Hematopoietic multipotent progenitor cell (in vitro differentiated cells): ENCODE measurements around the gene BRIP1. TPM values are rescaled to one million over a fixed set of nuclear protein-coding genes. Genes with fewer than 3 reads are reported as not detected.
A peak's percentile ranks its signal among the peaks of the same experiment; 100 is the strongest.

Experiments
- DNase-seq, 3 donors: peaks; one replicate each; pipeline ENCODE4 v3.0.0-alpha.2; 2011 to 2015; ENCODE audit warnings: low read depth in 2 of 3, low spot score in 2 of 3
- total RNA-seq: library from RNA; depleted of rRNA; stranded (reverse); fragments of >200 nt; gene quantifications from one replicate; pipeline ENCODE4 v1.2.3, GENCODE V29; 2012

The BRIP1 gene
- total RNA-seq, 1 donor, result 4.0 TPM

DNA sequence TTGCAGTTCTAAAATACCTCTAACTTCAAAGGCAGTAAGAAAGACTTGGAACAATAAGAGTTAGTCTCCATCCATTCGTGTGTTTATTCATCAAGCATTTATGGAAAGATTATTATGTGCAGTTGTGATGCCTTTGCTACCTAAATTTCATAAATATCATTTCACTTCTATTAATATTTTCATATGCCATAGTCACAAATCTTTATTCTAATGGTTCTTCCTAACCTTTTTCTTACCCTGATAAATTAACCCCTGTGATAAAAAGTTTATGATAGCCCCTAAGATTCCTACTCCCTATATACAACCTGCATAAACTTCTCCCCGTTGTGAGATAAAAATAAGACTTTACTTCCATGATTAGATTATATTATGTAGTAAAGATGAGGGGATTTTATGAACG lies 94.9 kb downstream of the BRIP1 start:
- no peak for DNase-seq

DNA sequence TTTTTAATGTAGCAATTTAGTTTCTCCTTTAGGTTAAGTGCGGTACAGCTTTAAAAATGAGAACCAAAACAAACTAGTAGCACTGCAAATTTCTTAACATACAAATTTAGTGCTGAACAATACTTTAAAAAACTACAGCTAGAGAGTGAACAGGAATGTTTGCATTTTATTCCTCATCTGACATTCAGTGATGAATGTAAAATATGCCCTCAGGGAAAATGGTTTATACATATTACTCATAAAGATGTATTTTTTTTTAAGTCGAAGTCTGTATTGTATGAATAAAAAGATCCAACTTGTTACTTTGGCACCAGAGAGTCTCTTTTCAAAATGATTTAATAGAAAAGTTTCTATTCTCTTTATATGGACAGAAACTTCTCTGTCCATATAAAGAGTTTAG lies 96.8 kb downstream of the BRIP1 start:
- DNase-seq, result no peak

DNA sequence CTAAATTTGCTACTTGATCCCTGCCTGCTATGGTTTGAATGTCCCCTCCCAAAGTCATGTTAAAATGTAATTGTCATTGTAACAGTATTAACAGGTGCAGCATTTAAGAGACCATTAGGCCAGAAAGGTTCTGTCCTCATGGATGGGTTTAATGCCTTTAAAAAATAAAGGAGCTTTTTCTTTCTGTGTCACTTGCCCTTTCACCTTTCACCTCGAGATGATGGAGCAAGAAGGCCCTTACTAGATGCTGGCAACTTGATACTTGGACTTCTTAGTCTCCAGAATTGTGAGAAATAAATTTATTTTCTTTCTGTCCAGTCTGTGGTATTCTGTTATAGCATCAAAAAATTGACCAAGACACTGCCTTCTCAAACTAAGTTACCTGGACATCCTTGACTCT lies 98.5 kb downstream of the BRIP1 start:
- no peak for DNase-seq

DNA sequence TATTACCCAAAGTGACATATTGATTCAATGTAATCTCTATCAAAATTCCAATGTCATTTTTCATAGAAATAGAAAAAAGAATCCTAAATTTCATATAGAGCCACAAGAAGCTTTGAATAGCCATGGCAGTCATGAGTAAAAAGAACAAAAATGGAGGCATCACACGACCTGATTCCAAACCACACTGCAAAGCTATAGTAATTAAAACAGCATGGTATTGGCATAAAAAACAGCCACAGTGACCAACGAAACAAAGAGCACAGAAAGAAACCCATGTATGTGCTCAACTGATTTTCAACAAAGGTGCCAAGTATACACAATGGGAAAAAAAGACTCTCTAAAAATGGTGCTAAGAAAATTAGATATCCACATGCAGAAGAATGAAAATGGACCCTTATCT lies 101.5 kb downstream of the BRIP1 start:
- DNase-seq, result no peak

- no peak for DNase-seq
Measured at GRCh38 chr17:61759362-61759761, 104.0 kb downstream of the BRIP1 start.

- no peak for DNase-seq
Measured at GRCh38 chr17:61758430-61758829, 104.9 kb downstream of the BRIP1 start.

- DNase-seq, result peak in 2 of 3 donors; percentile 6 to 46
Measured at GRCh38 chr17:61757168-61757567, 106.2 kb downstream of the BRIP1 start.

- no peak for DNase-seq
Measured at GRCh38 chr17:61756561-61756960, 106.8 kb downstream of the BRIP1 start.

GRCh38 chr17:61755668-61756067 lies 107.7 kb downstream of the BRIP1 start:
- no peak for DNase-seq

- DNase-seq, result no peak
Measured at GRCh38 chr17:61755078-61755477, 108.2 kb downstream of the BRIP1 start.

- DNase-seq, result no peak
Measured at GRCh38 chr17:61754124-61754523, 109.2 kb downstream of the BRIP1 start.

- no peak for DNase-seq
Measured at GRCh38 chr17:61753696-61754095, 109.6 kb downstream of the BRIP1 start.

DNA sequence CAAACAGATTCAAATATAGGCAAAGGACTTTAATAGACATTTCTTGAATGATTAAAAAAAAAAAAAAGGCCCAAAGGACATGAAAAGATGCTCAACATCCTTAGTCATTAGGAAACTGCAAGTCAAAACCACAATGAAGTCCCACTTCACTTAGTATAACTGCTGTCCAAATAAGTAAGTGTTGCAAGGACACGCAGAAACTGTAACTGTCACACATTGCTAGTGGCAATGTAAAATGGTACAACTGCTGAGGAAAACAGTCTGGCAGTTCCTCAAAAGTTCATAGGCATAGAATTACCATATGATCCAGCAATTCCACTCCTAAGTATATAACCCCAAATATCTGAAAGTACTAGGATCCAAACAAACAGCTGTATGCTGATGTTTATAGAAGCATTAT lies 112.7 kb downstream of the BRIP1 start:
- DNase-seq, result no peak

GRCh38 chr17:61749823-61750404 lies 113.4 kb downstream of the BRIP1 start:
- DNase-seq, result no peak

- no peak for DNase-seq
Measured at GRCh38 chr17:61746248-61746985, 116.9 kb downstream of the BRIP1 start.

DNA sequence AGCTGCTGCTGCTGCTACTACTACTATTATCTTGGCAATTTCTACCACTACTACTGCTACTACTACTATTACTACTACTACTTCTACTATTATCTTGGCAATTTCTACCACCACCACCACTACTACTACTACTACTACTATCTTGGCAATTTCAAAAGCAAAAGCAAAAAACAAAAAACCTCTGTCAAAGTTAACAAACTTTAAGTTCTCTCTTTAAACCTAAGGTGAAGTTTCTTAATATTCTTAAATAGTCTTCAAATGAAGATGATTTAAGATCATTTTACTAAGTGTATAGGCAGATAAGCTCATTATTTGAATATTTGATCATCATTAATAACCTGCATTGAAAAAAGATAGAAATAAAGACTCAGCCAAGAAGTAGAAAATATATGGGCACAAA lies 118.5 kb downstream of the BRIP1 start:
- no peak for DNase-seq

- no peak for DNase-seq
Measured at GRCh38 chr17:61744252-61744651, 119.1 kb downstream of the BRIP1 start.

DNA sequence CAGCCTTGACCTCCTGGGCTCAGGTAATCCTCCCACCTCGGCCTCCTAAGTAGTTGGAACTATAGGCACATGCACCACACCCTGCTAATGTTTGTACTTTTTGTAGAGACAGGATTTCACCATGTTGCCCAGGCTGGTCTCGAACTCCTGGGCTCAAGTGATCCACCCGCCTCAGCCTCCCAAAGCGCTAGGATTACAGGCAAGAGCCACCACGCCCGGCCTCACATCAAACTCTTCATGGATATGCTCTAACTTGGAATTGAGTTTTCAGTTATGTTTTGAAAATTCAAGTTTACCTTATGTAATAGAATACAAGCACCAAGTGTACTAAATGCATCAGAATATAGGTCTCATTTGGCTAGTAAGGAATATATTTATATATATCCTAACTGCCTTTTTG lies 119.6 kb downstream of the BRIP1 start:
- DNase-seq, result no peak

DNA sequence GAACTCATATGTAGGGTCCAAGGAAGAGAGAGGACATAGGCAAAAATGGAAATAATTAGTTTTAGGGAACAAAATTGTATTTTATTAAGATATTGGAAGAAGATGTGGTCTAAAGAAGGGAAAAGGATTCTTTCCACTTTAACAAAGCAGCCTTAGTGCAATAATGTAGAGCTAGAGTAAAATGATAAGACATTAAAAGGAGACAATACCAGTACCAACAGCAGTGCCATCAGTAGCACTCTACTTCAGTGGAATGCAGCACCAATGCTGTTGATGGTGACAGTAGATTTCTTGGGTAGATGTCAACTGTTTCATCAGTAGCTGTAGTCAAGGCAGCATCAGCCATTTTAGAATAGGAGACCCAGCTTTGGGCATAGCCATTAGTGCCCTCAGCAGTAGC lies 124.3 kb downstream of the BRIP1 start:
- DNase-seq, result no peak

DNA sequence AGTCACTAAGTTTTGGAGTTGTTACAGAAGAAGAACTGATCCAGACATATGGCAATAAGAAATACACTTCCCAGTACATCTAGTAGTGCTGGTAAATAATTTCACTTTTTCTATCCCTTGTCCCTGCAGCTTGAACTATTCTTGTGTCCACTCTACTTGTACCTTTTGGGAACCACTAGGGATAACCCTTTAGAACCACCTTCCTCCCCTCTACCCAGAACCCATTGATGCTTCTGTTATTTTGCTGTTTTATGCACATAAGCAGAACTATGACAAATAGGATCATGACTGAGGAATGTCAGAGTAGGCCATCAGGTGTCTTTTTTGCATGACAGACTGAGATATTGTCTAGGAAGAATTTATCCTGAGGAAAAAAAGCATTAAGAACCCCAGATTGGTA lies 125.1 kb downstream of the BRIP1 start:
- no peak for DNase-seq

GRCh38 chr17:61737820-61738219 lies 125.5 kb downstream of the BRIP1 start:
- DNase-seq, result no peak

- no peak for DNase-seq
Measured at GRCh38 chr17:61736438-61736837, 126.9 kb downstream of the BRIP1 start.

GRCh38 chr17:61735807-61736206 lies 127.5 kb downstream of the BRIP1 start:
- DNase-seq, result no peak
